ENCODE results near the gene PITX2. TPM values are rescaled to one million over a fixed set of nuclear protein-coding genes. Genes with fewer than 3 reads are reported as not detected.

Gene PITX2
- not detected in 2 replicates for total RNA-seq (2013; cell fraction: nucleolus; rRNA removed)
- not detected in 2 replicates for total RNA-seq (2014; rRNA removed)
- not detected in 2 replicates for total RNA-seq (2014; rRNA removed; fragmentation: Illumina TruSeq; extraction: Trizol)
- total RNA-seq (2021) = not detected in 2 replicates
- not detected for polyA plus RNA-seq (2011; ENCODE audit: low read depth)
- not detected in 2 replicates for polyA plus RNA-seq (2011; rRNA removed)
- polyA plus RNA-seq (2011; cell fraction: cytosol; rRNA removed) = not detected in 2 replicates
- polyA plus RNA-seq (2011; cell fraction: nucleus; rRNA removed) = not detected in 2 replicates
- not detected in 2 replicates for polyA plus RNA-seq (2012)
- polyA plus RNA-seq (2014; fragmentation: Illumina TruSeq; extraction: Trizol) = not detected in 2 replicates
- not detected for polyA plus RNA-seq (2014; fragmentation: Nextera tagmentation; extraction: Ambion mirVana)
- polyA plus RNA-seq (2014; rRNA removed) = not detected in 2 replicates
- polyA plus RNA-seq (2016; fragmentation: Nextera tagmentation; extraction: Ambion mirVana) = not detected
- not detected in 2 replicates for polyA minus RNA-seq (2011; rRNA and poly(A)+ RNA removed)
- polyA minus RNA-seq (2011; cell fraction: cytosol; rRNA and poly(A)+ RNA removed) = not detected in 2 replicates
- polyA minus RNA-seq (2011; cell fraction: nucleus; rRNA and poly(A)+ RNA removed) = not detected in 2 replicates
- percentile 4 among the genes with signal in this experiment for Bru-seq, nascent RNA
- not detected for BruChase-seq, experiment 1, labeled RNA remaining after a 6-hour chase
- BruChase-seq, experiment 2, labeled RNA remaining after a 2-hour chase = not detected
- long read RNA-seq, experiment 1 = 0 reads
- long read RNA-seq, experiment 2 = 0 reads

- intact Hi-C loops (cut with micrococcal nuclease; ENCODE audit: unreplicated experiment) = no loop called here
- H3K9me3 ChIP-seq (replicated peaks; ENCODE audit: control insufficient read depth, insufficient read depth, low read length) = peaks cover 7% of the 10 kb centered on the region; the same call in 2 of the 3 replicates
- H3K4me2 ChIP-seq (ENCODE audit: control insufficient read depth, insufficient read depth) = peak within 1 kb of the TSS; percentile 40; the same call in 1 of the 2 replicates
- no peak within 1 kb of the TSS for H3K9ac ChIP-seq (ENCODE audit: control insufficient read depth, insufficient read depth, low read length)
- no peaks in the 10 kb centered on the region for H3K79me2 ChIP-seq (ENCODE audit: control insufficient read depth, insufficient read depth, low read length)
- ChIA-PET RAD21 (ENCODE audit: unreplicated experiment) (no interaction called here), SMC1A (ENCODE audit: uncharacterized antibody, unreplicated experiment) (no interaction called here), POLR2A (no interaction called here), CTCF (no interaction called here)
- no peaks in the 10 kb centered on the region for H3K36me3 ChIP-seq (ENCODE audit: control insufficient read depth in 2 of 2, insufficient read depth in 2 of 2, low read length in 1 of 2)
- no peaks in the 10 kb centered on the region for H3K4me1 ChIP-seq (ENCODE audit: control insufficient read depth, insufficient read depth, low read length)
- H2AFZ ChIP-seq (ENCODE audit: control insufficient read depth, low read depth, low read length) = peak within 1 kb of the TSS; percentile 7
- ATAC-seq (peak; percentile 70), FAIRE-seq (no peak), DNase-seq (ENCODE audit: low read depth, low spot score) (no peak)
- H3K27ac ChIP-seq (ENCODE audit: control insufficient read depth, insufficient read depth) = no peak within 1 kb of the TSS
- H3K4me3 ChIP-seq = no peak within 1 kb of the TSS
- 37% methylated on average over 39 of the region's 56 CpGs for WGBS (ENCODE audit: insufficient coverage, insufficient replicate concordance, low lambda C conversion rate, missing lambda C conversion rate)
- BruUV-seq (replicated peaks) = no TSS peak
- no peaks in the 10 kb centered on the region for H4K20me1 ChIP-seq (ENCODE audit: control insufficient read depth, insufficient read depth)
- in situ Hi-C loops (cut with MboI) = no loop called here
- peak; percentile 90 for TF ChIP-seq PKNOX1 (IDR thresholded peaks at IDR 0.05)
- TF ChIP-seq HDAC6 (IDR thresholded peaks at IDR 0.05; ENCODE audit: unreplicated experiment) = no peak
- TF ChIP-seq POLR2A (IDR thresholded peaks at IDR 0.05; ENCODE audit: low read depth, low read length) = peak; percentile 50; the same call in 1 of the 2 replicates
- peak; percentile 90 for TF ChIP-seq PBX3 (IDR thresholded peaks at IDR 0.05; ENCODE audit: insufficient replicate concordance, low read depth, low read length)
- no peak for TF ChIP-seq SUPT20H (IDR thresholded peaks at IDR 0.05; ENCODE audit: borderline replicate concordance, control insufficient read depth, low read depth, low read length)
- peak; percentile 50 for TF ChIP-seq SP1 (IDR thresholded peaks at IDR 0.05; ENCODE audit: low read depth, low read length)
- peak; percentile 59; the same call in 1 of the 2 replicates for TF ChIP-seq NFYB (IDR thresholded peaks at IDR 0.05; ENCODE audit: insufficient read depth, low read depth, low read length)
- TF ChIP-seq CREM (IDR thresholded peaks at IDR 0.05; ENCODE audit: low read depth) = no peak
- no peak for TF ChIP-seq BCL11A (IDR thresholded peaks at IDR 0.05; ENCODE audit: low read depth, low read length)
- peaks cover 19 to 20% of the 10 kb centered on the region in 2 experiments for H3K27me3 ChIP-seq (replicated peaks in 1 of 2; ENCODE audit: control insufficient read depth in 2 of 2, insufficient read depth in 2 of 2, low read length in 1 of 2)
These were observed at the start of gene PITX2 for GRCh38 chr4:110622841-110623717. Gene PITX2, minus strand, starts transcription at chr4:110623077. Its CDS starts 617 bp downstream, at chr4:110622460.
